Esophagus muscularis mucosa (tissue), 4 donors: Measurements from ENCODE around the gene JPH3.

Experiments
- CTCF ChIP-seq, 3 experiments: fragments of 200-600 bp in 2 of 3; fragments of 450-650 bp in 1 of 3; sonication (generic) in 2 of 3; IDR thresholded peaks; one replicate each; pipeline ENCODE4 v1.5.1; 2017 to 2019; ENCODE audit warnings: antibody characterized with exemption in 3 of 3, mild to moderate bottlenecking in 2 of 3, moderate library complexity in 1 of 3
- EP300 ChIP-seq: sonication (generic); formaldehyde crosslinking; IDR thresholded peaks from one replicate; pipeline ENCODE4 v1.6.1; 2017; ENCODE audit warnings: antibody characterized with exemption
- POLR2A ChIP-seq: fragments of 450-650 bp; IDR thresholded peaks from one replicate; pipeline ENCODE4 v1.6.1; 2017; ENCODE audit warnings: antibody characterized with exemption, moderate library complexity, mild to moderate bottlenecking, low read depth
- POLR2AphosphoS5 ChIP-seq, 2 donors: sonication (generic); formaldehyde crosslinking; IDR thresholded peaks; one replicate each; pipeline ENCODE4 v1.6.1; 2017; ENCODE audit warnings: antibody characterized with exemption in 2 of 2

GRCh38 chr16:87570938-87571867, 31.1 kb upstream of the JPH3 start:
- TF ChIP-seq CTCF (IDR thresholded peaks at IDR 0.05) (peak; percentile 13 to 52 (median 28)), POLR2AphosphoS5 (IDR thresholded peaks at IDR 0.05) (no peak), POLR2A (no peak), EP300 (no peak)
